Activated CD4-positive, alpha-beta T cell treated with anti-CD3 and anti-CD28 coated beads, Interleukin-2, amount 10 ng/mL, durations not matched to agents 24 days and 14 days (primary cell): ENCODE measurements around the gene MICU1. TPM values are rescaled to one million over a fixed set of nuclear protein-coding genes. Genes with fewer than 3 reads are reported as not detected.
A peak's percentile ranks its signal among the peaks of the same experiment; 100 is the strongest.
"Not testable (repeated sequence)": the region's sequence is repeated elsewhere in the genome, so short reads cannot be mapped to it uniquely, and the experiment has no call there.

Experiments
- DNase-seq: peaks from one replicate; pipeline ENCODE4 v3.0.0; 2022
- H3K27ac Mint-ChIP-seq: one replicate; pipeline ENCODE4 v1.8.0; 2022; ENCODE audit warnings: mild to moderate bottlenecking, mixed read lengths
- H3K27me3 Mint-ChIP-seq: one replicate; pipeline ENCODE4 v1.8.0; 2022; ENCODE audit warnings: mixed read lengths
- H3K36me3 Mint-ChIP-seq: one replicate; pipeline ENCODE4 v1.8.0; 2022; ENCODE audit warnings: low read depth, mild to moderate bottlenecking, mixed read lengths
- H3K4me1 Mint-ChIP-seq: one replicate; pipeline ENCODE4 v1.8.0; 2021; ENCODE audit warnings: mixed read lengths
- H3K4me3 Mint-ChIP-seq: one replicate; pipeline ENCODE4 v1.8.0; 2022; ENCODE audit warnings: mild to moderate bottlenecking, moderate library complexity, mixed read lengths
- H3K9me3 Mint-ChIP-seq: one replicate; pipeline ENCODE4 v1.8.0; 2021; ENCODE audit warnings: mixed read lengths
- intact Hi-C: fragments of 100-400 bp; cut with micrococcal nuclease; formaldehyde crosslinking; loops from one replicate; pipeline ENCODE4 v1.15.1; 2023
- total RNA-seq: library from RNA; stranded (reverse); gene quantifications from 2 replicates; pipeline ENCODE4 v1.2.3, GENCODE V29; 2022

MICU1 gene
- total RNA-seq, 1 donor from 2014 or later, result 36.1 TPM

DNA sequence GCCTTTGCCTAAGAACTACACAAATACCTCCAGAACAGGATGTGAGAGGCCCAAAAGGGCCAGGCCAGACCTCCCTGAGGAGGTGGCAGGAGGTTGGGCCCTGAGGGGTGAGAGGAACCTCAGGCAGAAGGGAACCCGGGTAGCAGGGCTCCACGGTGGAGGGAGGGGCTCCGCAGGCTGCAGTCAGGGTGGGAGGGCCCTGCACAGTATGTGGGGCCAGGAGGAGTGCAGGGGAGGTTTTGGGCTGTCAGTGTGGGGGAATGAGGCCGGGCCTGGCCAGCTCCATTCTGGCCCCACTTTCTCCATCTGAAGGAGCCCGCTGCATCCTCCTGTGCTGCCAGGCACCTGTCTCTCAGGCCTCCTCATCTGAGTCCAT, 297.1 kb downstream of the MICU1 start:
- peaks cover 16% of the 10 kb centered on the region for H3K36me3 Mint-ChIP-seq
- no peak for DNase-seq
- H3K27me3 Mint-ChIP-seq, result no peaks in the 10 kb centered on the region
- H3K4me1 Mint-ChIP-seq, result peaks cover 57% of the 10 kb centered on the region
- peak overlapping the region; percentile 98 for H3K27ac Mint-ChIP-seq
- no peaks in the 10 kb centered on the region for H3K9me3 Mint-ChIP-seq
- intact Hi-C loops, result no loop called here
- peak overlapping the region; percentile 96 for H3K4me3 Mint-ChIP-seq

DNA sequence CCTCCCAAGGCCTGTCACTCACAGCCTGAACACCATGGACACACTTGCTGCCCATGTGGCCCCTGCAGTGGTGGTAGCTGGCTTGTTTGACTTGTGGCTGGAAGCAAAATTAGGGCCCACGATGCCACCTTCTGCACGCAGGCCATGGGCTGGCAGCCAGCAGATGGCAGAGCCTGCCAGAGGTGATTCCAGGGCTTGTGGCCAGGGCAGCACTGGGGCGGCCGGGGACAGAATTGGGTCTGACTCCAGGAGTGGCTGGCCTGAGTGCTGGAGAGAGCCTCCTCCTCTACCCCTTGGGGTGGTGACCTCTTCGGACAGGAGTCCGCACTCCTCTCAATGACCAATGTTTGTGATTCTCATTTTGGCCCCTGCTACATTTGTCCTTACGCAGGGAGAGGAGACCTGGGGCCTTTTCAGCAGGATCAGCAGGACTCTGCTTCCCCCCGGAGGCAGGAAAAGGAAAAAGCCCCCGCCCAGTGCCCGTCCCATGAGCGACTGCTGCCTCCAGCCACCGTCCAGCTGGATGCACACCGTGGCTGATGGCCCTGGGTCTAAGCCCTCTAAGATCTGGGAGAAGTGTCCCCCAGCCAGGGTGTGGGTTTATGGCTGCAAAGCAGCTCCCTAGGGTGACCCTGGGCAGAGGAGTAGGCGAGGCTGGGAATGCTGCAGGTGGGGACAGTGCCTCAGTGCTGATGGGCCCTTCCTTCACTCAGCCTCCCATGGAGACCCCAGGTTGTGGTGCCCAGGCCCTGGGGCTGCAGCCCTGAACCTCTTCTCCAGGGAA, 297.6 kb downstream of the MICU1 start:
- peaks cover 13% of the 10 kb centered on the region for H3K36me3 Mint-ChIP-seq
- peak overlapping the region; percentile 98 for H3K27ac Mint-ChIP-seq
- no peaks in the 10 kb centered on the region for H3K9me3 Mint-ChIP-seq
- H3K4me3 Mint-ChIP-seq, result peak overlapping the region; percentile 96
- DNase-seq, result peak; percentile 81
- no peaks in the 10 kb centered on the region for H3K27me3 Mint-ChIP-seq
- intact Hi-C loops, result no loop called here
- peaks cover 56% of the 10 kb centered on the region for H3K4me1 Mint-ChIP-seq

DNA sequence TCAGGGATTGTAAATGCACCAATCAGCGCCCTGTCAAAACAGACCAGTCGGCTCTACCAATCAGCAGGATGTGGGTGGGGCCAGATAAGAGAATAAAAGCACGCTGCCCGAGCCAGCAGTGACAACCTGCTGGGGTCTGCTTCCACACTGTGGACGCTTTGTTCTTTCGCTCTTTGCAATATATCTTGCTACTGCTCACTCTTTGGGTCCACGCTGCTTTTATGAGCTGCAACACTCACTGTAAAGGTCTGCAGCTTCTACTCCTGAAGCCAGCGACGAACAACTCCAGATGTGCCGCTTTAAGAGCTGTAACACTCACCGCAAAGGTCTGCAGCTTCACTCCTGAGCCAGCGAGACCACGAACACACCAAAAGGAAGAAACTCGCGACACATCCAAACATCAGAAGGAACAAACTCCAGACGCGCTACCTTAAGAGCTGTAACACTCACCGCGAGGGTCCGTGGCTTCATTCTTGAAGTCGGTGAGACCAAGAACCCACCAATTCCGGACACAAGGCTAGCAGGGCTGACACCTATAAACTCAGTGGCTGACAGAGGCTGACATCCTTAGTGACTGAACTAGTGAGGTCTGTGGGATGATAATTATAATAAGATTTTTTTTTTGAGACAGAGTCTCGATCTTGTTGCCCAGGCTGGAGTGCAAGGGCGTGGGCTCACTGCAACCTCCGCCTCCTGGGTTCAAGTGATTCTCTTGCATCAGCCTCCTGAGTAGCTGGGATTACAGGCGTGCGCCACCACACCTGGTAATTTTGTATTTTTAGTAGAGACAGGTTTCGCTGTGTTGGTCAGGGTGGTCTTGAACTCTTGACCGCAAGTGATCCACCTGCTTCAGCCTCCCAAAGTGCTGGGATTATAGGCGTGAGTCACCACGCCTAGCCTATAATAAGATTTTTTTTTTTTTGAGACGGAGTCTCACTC, 298.9 kb downstream of the MICU1 start:
- peak overlapping the region; percentile 98 for H3K27ac Mint-ChIP-seq
- DNase-seq, result peak; percentile 92
- intact Hi-C loops, H3K27me3 Mint-ChIP-seq, H3K36me3 Mint-ChIP-seq, H3K9me3 Mint-ChIP-seq: not testable (repeated sequence)
- H3K4me3 Mint-ChIP-seq, result peak overlapping the region; percentile 96
- H3K4me1 Mint-ChIP-seq, result peaks cover 61% of the 10 kb centered on the region

DNA sequence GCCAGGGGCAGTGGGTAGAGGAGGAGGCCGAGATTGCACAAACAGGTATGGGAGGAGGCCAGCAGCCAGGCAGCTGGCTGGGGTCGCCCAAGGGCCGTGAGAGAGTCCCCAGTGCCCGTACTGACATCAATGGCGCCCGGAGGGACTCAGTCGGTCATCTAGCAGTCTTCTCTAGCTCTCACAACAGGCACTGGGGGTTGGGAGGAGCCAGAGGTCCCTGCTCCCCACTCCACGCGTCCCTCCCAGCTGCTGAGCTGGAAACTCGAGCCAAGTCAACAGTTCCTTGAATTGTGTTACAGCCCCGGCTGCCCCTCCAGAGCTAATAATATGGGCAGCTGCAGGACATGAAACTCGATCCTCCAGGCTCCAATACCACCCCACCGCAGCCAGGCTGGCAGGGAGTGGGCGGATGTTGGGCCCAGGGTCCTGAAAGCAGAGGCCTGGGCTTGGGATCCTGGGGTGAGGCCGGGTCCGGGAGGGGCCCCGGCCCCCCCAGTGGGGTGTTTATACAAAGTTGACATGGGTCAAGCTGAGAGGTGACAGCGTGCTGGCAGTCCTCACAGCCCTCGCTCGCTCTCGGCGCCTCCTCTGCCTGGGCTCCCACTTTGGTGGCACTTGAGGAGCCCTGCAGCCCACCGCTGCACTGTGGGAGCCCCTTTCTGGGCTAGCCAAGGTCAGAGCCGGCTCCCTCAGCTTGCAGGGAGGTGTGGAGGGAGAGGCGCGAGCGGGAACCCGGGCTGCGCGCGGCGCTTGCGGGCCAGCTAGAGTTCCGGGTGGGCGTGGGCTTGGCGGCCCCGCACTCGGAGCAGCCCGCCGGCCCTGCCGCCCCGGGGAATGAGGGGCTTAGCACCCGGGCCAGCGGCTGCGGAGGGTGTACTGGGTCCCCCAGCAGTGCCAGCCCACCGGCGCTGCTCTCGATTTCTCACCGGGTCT, 300.4 kb downstream of the MICU1 start:
- intact Hi-C loops, H3K36me3 Mint-ChIP-seq, H3K9me3 Mint-ChIP-seq, H3K27ac Mint-ChIP-seq, H3K4me3 Mint-ChIP-seq, H3K27me3 Mint-ChIP-seq, DNase-seq: not testable (repeated sequence)
- H3K4me1 Mint-ChIP-seq, result peaks cover 59% of the 10 kb centered on the region

DNA sequence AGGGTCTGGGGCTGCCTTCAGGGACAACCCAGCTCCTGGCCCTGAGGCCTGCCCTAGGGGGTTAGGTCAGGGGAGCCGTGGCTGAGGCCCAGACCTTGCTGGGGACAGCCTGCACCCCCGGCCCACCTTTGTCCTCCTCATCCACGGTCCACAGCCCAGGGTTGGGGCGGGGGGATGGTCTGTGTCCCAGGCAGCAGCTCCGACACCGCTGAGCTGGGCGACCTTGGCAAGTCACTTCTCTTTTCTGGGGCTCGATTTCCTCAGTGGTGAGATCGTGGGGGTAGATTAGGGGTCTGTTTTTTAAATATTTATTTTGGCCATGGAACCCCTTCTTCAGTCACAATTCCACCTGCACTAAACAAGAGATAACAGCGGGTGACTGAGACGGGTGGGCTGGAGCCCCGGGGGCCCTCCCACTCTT, 302.1 kb downstream of the MICU1 start:
- H3K36me3 Mint-ChIP-seq, result peaks cover 6% of the 10 kb centered on the region
- intact Hi-C loops, result loop anchor here (5.0 kb wide), 1 partner anchor 106 kb away; the partner anchor contains the start of genes ANAPC16 and ASCC1
- H3K4me1 Mint-ChIP-seq, result peaks cover 54% of the 10 kb centered on the region
- no peak overlapping the region for H3K4me3 Mint-ChIP-seq
- H3K27me3 Mint-ChIP-seq, result no peaks in the 10 kb centered on the region
- no peaks in the 10 kb centered on the region for H3K9me3 Mint-ChIP-seq
- H3K27ac Mint-ChIP-seq, result peak overlapping the region; percentile 99
- no peak for DNase-seq

DNA sequence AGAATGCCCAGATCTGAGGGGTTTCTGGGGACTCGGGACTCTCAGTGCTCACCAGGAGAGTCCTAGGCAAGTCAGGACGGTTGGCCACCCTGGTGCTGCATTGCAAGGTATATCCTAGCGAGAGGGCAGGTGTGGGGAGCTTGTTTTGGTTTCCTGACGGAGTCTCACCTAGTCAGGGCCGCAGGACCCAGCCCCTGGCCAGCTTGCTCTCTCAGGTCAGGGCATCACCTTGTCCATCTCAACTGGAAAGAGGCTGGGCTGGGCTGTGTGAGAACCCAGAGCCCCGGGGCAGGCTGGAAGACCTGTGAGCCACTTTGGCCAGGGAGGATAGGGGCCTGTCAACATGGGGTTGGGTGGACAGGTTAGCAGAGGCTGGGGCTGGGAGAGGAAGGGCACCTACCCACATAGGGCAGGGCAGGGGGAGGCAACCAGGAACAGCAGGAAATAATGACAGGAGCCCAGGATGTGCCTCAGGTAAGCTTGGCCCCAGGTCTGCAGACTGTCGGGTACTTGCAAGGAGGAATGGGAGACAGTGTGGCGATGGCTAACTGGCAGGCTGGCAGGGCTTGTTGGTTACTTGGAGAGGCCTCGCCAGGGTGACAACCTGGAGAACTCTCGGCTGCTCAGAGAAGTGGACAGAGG, 302.6 kb downstream of the MICU1 start:
- peaks cover 55% of the 10 kb centered on the region for H3K4me1 Mint-ChIP-seq
- H3K27ac Mint-ChIP-seq, result peak overlapping the region; percentile 99

DNA sequence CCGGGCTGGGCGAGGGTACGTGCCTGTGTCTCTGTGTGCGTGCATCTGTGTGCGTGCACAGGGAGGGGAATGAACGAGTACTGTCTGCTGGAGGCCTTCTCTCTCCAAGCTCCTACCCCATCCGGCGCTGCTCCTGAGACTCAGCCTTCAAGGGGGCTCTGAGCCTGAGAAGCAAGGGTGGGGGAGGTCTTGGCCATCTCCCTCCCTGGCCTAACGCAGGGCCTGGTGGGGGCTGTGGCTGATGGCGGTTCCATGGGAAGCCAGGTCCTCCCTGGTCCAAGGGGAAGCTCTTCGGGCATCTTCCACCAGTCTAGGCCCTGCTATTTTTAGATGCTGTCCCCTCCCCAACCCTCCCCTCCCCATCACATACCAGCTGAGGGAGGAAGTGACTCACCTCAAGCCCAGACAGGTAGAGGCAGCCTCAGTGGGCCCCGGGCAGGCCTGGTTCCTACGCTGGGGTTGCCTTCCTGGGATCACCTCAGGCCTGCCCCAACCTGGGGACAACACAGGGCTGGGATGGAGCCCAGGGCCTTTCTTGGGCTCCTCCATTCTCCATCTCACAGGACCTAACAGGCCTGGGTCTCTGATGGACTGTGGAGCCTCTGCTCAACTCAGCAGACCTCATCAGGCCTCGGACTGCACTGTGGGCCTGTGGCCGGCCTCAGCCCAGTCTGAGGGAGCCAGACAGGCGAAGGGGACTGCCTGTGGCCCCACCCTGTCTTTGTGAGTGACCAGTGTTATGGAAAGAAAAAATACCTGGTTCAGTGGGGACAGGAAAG, 303.4 kb downstream of the MICU1 start:
- Mint-ChIP-seq H3K36me3 (peaks cover 6% of the 10 kb centered on the region), H3K27ac (peak overlapping the region; percentile 99), H3K4me3 (peak overlapping the region; percentile 59), H3K27me3 (no peaks in the 10 kb centered on the region), H3K4me1 (peaks cover 52% of the 10 kb centered on the region), H3K9me3 (no peaks in the 10 kb centered on the region)
- intact Hi-C loops, result loop anchor here (5.0 kb wide), 1 partner anchor 105 kb away; the partner anchor contains the start of genes ANAPC16 and ASCC1
- peak; percentile 78 for DNase-seq

More for the DNA sequence above, 302.6 kb downstream of the MICU1 start:
- Mint-ChIP-seq H3K27me3 (no peaks in the 10 kb centered on the region), H3K36me3 (peaks cover 6% of the 10 kb centered on the region), H3K9me3 (no peaks in the 10 kb centered on the region), H3K4me3 (no peak overlapping the region)
- intact Hi-C loops, result loop anchor here (5.0 kb wide), 1 partner anchor 106 kb away; the partner anchor contains the start of genes ANAPC16 and ASCC1
- DNase-seq, result no peak

DNA sequence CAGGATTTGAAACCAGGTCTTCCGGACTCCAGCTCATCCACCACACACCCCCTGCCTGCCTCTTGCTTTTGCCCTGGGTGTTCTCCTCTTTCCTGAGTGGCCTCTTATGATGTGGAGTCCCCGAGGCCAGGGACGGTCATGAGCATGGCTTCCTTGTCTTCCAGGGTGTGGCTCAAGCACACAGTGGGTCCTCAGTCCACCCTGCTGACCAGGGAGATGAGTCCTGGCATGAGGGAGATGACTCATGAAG, 303.9 kb downstream of the MICU1 start:
- peaks cover 5% of the 10 kb centered on the region for H3K36me3 Mint-ChIP-seq
- intact Hi-C loops, result loop anchor here (5.0 kb wide), 1 partner anchor 105 kb away; the partner anchor contains the start of genes ANAPC16 and ASCC1
- DNase-seq, result peak; percentile 66
- H3K9me3 Mint-ChIP-seq, result no peaks in the 10 kb centered on the region
- no peaks in the 10 kb centered on the region for H3K27me3 Mint-ChIP-seq
- H3K4me1 Mint-ChIP-seq, result peaks cover 53% of the 10 kb centered on the region
- H3K4me3 Mint-ChIP-seq, result peak overlapping the region; percentile 59
- peak overlapping the region; percentile 99 for H3K27ac Mint-ChIP-seq

DNA sequence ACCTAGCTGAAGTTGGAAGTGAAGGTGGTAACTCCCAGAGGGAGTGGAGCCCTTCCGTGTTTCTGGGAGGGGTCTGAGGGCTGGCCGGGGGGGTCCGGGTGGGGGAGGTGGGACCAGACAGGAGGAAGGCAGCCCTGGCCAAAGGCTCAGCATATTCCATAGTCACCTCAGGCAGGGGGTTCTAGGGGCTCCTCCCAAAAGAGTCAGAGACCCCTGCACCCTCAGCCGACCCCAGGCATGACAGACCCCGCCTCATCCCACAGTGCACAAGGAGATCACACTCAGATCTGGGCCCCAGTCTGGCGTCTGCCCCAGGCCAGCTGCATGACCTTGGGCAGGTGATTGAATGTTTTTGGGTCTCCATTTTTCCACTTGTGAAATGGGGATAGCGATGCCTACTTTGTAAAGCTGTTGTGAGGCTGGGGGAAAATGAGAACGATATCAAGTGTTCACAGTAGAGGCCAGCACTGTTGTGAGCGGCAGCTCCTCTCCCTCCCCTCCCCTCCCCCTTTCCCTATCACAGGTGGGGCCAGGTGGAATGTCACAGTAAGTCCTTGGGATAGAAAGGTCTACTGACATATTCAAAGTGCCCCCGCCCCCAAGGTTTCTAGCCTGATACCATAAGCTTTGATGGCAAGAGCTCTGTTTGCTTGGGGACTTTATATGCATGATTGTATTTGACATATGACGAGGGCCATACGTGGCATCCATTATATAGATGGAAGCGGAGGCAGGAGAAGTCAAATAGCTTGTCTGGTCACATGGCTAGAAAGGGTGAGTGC, 304.4 kb downstream of the MICU1 start:
- intact Hi-C loops, result loop anchor here (5.0 kb wide), 1 partner anchor 104 kb away; the partner anchor contains the start of genes ANAPC16 and ASCC1
- peak; percentile 67 for DNase-seq
- Mint-ChIP-seq H3K4me3 (peak overlapping the region; percentile 85), H3K36me3 (no peaks in the 10 kb centered on the region), H3K27me3 (no peaks in the 10 kb centered on the region), H3K4me1 (peaks cover 51% of the 10 kb centered on the region), H3K27ac (peak overlapping the region; percentile 99), H3K9me3 (no peaks in the 10 kb centered on the region)

DNA sequence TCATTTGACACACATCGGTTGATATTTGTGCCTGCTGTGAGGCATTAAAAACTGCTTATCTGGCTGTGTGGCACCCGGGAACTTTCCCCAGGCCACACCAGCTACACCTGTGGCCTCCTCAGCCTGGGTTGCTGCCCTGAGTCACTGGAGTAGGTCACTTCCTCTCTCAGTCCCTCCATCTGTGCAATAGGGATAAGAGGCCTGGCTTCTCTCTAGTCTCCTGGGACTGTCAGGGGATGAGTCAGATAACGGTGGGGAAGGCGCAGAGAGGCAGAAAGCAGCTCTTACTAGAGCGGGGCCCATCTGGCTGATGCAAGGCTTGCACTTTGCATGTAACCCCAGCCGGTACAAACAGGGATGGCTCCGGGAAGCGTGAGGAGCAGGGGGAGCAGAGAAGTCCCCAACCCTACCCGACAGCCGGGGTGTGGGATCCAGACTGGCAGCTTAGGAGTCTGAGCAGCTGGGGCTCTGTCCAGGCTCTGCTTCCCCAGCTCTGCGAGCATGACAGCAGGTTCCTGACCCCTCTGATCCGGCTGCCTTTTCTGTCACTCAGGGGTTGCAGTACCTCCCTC, 305.1 kb downstream of the MICU1 start:
- no peaks in the 10 kb centered on the region for H3K9me3 Mint-ChIP-seq
- H3K27me3 Mint-ChIP-seq, result no peaks in the 10 kb centered on the region
- H3K4me1 Mint-ChIP-seq, result peaks cover 55% of the 10 kb centered on the region
- H3K27ac Mint-ChIP-seq, result peak overlapping the region; percentile 99
- intact Hi-C loops, result loop anchor here (1.0 to 5.0 kb wide), 7 partner anchors 11 to 103 kb away; partner anchors contain the start of genes ANAPC16 and ASCC1
- H3K4me3 Mint-ChIP-seq, result peak overlapping the region; percentile 85
- DNase-seq, result peak; percentile 87
- no peaks in the 10 kb centered on the region for H3K36me3 Mint-ChIP-seq

DNA sequence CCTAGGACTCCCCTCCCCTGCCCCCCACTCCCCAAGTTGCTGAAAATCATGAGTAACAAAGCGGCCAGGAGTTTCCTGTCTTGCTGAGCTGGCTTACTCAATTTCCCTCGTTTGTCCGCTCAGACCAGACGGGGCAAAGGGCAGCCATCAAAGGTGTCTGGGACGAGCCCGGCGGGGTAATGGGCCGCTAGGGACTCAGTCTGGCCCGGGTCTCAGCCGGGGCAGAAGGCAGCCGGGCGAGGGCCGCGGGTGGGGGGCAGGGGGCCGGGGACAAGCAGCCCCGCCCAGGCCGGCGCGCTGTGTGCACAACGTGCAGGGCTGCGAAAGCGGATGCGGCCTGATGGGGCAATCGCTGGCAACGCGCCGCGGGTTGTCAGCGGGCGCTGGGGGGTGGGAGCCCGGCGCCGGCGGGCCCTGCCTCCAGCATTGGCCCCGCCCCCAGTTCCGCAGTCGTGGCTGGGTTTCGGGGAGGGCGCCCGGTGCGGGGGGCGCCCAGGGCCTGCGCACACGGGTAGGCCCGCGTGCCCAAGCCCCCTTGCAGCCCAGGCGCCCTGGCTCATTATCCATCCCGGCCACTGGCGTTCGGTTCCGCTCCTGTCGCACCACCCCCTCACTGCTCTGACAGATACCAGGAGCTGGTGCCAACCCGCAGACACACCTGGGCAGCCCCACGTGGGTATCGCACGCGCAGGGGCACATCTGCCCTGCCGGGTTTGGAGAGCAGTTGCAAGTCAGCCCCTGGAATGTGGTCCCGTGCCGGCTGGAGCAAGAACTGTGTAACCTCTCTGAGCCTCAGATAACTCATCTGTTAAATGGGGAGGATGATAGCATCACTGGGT, 306.2 kb downstream of the MICU1 start:
- Mint-ChIP-seq H3K36me3 (no peaks in the 10 kb centered on the region), H3K27me3 (no peaks in the 10 kb centered on the region), H3K27ac (peak overlapping the region; percentile 99), H3K4me1 (peaks cover 61% of the 10 kb centered on the region), H3K9me3 (no peaks in the 10 kb centered on the region), H3K4me3 (peak overlapping the region; percentile 85)
- intact Hi-C loops, result loop anchor here (1.0 to 5.0 kb wide), 7 partner anchors 12 to 102 kb away; partner anchors contain the start of genes ANAPC16 and ASCC1
- peak; percentile 96 for DNase-seq
